Measurements from ENCODE around the gene FAM237A. TPM values are rescaled to one million over a fixed set of nuclear protein-coding genes. Genes with fewer than 3 reads are reported as not detected.

The FAM237A gene
- total and polyA plus RNA-seq, 12 donors, result not detected

- no peak for TF ChIP-seq POLR2A (IDR thresholded peaks at IDR 0.05)
- no peak for TF ChIP-seq CTCF (IDR thresholded peaks at IDR 0.05)
- H3K9me3 ChIP-seq (replicated peaks in 1 of 3), result no peaks in the 10 kb centered on the region
- 71 to 87% (median 79%) methylated on average over 2 of the region's 2 CpGs for WGBS, 4 donors
- H3K4me3 ChIP-seq, result no peak overlapping the region
- no peaks in the 10 kb centered on the region for H3K36me3 ChIP-seq (replicated peaks in 1 of 2)
- intact Hi-C loops (cut with DNase I), result no loop called here
- H3K4me1 ChIP-seq (replicated peaks in 1 of 2), result peaks cover 0 to 3% of the 10 kb centered on the region in 2 donors
- no peak overlapping the region for H3K27ac ChIP-seq
- no peaks in the 10 kb centered on the region for H3K27me3 ChIP-seq
- no peak for DNase-seq
Measured at GRCh38 chr2:206616151-206616550, 26.1 kb upstream of the FAM237A start.

GRCh38 chr2:206619011-206619410, 23.3 kb upstream of the FAM237A start:
- 78 to 84% (median 81%) methylated on average over 3 of the region's 3 CpGs for WGBS, 4 donors
- Histone ChIP-seq H3K36me3 (replicated peaks in 1 of 2) (no peaks in the 10 kb centered on the region), H3K4me3 (no peak overlapping the region), H3K4me1 (replicated peaks in 1 of 2) (peaks cover 0 to 3% of the 10 kb centered on the region in 2 donors), H3K27me3 (no peaks in the 10 kb centered on the region), H3K9me3 (replicated peaks in 1 of 3) (no peaks in the 10 kb centered on the region), H3K27ac (no peak overlapping the region)
- no peak for DNase-seq
- intact Hi-C loops (cut with DNase I), result no loop called here
- no peak for TF ChIP-seq POLR2A (IDR thresholded peaks at IDR 0.05)
- TF ChIP-seq CTCF (IDR thresholded peaks at IDR 0.05), result no peak

GRCh38 chr2:206626108-206626507, 16.2 kb upstream of the FAM237A start:
- DNase-seq, result no peak
- no peaks in the 10 kb centered on the region for H3K27me3 ChIP-seq
- no peak for TF ChIP-seq CTCF (IDR thresholded peaks at IDR 0.05)
- no peak for TF ChIP-seq POLR2A (IDR thresholded peaks at IDR 0.05)
- H3K4me3 ChIP-seq, result no peak overlapping the region
- no peaks in the 10 kb centered on the region for H3K9me3 ChIP-seq (replicated peaks in 1 of 3)
- no peak overlapping the region for H3K27ac ChIP-seq
- 58 to 81% (median 65%) methylated on average over 2 of the region's 2 CpGs for WGBS, 4 donors
- no peaks in the 10 kb centered on the region for H3K4me1 ChIP-seq (replicated peaks in 1 of 2)
- no peaks in the 10 kb centered on the region for H3K36me3 ChIP-seq (replicated peaks in 1 of 2)
- intact Hi-C loops (cut with DNase I), result no loop called here

- no peak overlapping the region for H3K4me3 ChIP-seq
- H3K27me3 ChIP-seq, result no peaks in the 10 kb centered on the region
- no peaks in the 10 kb centered on the region for H3K36me3 ChIP-seq (replicated peaks in 1 of 2)
- intact Hi-C loops (cut with DNase I), result no loop called here
- no peaks in the 10 kb centered on the region for H3K9me3 ChIP-seq (replicated peaks in 1 of 3)
- no peak overlapping the region for H3K27ac ChIP-seq
- H3K4me1 ChIP-seq (replicated peaks in 1 of 2), result no peaks in the 10 kb centered on the region
- TF ChIP-seq CTCF (IDR thresholded peaks at IDR 0.05) (no peak), POLR2A (IDR thresholded peaks at IDR 0.05) (no peak)
- DNase-seq, result no peak
Measured at GRCh38 chr2:206627632-206628031, 14.7 kb upstream of the FAM237A start.

Measured in adrenal gland (tissue), 12 donors.